DMS 273 (cell line): ENCODE data around the gene GK.
A peak's percentile ranks its signal among the peaks of the same experiment; 100 is the strongest.
"Not testable (repeated sequence)": the region's sequence is repeated elsewhere in the genome, so short reads cannot be mapped to it uniquely, and the experiment has no call there.

ENCODE experiments used
- DNase-seq: peaks from one replicate; lab custom pipeline; 2025; ENCODE audit not compliant: unreplicated experiment; lab: John Stamatoyannopoulos, UW

GK gene

DNA sequence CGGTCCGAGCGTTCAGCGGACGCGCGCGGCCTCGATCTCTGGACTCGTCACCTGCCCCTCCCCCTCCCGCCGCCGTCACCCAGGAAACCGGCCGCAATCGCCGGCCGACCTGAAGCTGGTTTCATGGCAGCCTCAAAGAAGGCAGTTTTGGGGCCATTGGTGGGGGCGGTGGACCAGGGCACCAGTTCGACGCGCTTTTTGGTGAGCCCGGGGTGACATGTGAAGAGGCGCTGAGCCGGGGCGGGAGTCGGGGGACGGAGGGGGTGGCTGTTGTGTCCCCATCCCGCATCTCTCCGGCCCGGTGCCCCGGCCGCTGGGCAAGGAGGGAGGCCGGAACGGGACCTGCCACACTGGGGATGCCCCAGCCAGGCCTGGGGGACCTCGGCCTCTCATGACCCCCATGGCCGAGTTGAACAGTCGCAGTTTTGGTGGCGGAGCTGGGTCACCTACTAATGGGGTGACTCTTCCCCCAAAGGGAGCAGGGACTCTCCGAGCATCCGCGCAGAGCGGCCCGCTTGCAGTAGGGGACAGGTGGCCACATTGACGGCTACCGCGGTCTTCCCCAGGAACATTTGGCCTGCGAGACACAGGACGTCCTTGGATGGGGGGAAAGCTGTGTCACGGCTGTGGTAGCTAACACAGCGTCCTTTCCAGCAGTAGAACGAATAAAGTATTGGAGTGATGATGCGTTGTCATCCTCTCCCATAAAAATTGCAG is at the start of gene GK:
Gene GK (plus strand): TSS at position 9 of the 717 bp plus-strand sequence. CDS start 115 bp downstream, at position 124.
- peak; percentile 36 for DNase-seq

DNA sequence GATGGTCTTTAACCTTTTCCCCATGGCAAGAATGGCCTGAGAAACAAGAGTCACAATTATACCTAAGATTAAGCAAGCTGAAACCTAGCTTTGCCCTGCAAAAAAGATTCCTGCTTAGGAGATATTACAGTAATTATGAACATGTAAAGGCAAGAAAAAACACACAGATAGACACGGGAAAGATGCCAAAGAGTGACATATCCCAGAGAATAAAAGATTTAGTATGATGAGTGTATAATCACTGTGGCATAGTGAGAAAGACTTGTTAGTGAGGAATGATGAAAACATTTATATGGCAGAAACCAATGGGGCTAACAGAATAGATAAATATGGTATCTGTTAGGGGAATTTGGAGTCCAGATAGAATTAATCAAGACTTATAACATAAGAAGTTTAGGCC is 46.1 kb upstream of the GK start:
- DNase-seq: no peak

DNA sequence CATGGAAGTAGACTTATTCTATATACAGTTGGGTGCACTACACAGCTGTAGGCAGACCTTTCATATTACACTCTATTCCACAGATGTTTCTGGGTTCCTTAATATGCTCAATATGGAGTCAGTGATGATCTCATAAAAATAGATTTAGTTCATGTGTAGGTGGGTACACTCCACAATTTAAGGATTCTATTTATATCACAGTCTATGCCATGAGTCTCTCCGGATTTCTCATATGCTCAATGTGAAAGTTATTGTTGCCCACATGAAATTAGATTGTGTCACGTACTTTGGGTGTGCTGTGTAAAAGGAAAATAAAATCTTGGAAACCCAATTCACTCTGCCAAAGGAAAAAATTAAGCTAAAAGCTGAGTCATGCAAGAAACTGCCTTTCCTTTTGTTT is 43.2 kb upstream of the GK start:
- DNase-seq: no peak

DNA sequence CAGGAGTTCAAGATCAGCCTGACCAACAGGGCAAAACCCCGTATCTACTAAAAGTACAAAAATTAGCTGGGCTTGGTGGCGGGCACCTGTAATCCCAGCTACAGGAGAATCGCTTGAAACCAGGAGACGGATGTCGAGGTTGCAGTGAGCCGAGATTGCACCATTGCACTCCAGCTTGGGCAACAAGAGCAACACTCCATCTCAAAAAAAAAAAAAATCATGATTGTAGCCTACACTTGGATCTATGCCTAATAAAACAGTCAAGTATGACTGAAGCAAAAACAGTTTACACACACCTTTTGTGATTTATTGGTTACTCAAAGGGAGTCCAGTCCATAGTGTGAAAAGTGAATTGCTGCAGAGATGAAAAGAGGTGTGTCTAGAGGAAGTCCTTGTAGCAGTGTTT is 41.0 kb upstream of the GK start:
- no peak for DNase-seq

DNA sequence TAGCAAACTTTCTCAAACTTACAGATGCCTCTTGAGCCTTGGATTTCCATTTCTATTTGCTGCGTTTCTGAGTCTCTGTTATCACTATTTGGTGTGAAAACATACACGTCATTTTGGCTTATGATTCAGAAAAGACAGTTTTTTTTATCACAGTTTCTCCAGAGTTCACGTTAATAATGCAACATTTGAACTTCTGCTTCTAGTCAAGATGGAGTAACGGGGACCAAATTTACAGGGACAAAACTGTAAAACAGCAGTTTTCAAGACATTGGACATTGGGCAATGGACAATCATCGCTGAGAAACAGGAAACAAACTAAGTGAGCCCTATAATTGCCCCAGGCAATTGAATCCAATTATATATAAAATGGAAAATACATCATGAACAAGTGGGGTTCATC is 39.5 kb upstream of the GK start:
- DNase-seq: no peak

DNA sequence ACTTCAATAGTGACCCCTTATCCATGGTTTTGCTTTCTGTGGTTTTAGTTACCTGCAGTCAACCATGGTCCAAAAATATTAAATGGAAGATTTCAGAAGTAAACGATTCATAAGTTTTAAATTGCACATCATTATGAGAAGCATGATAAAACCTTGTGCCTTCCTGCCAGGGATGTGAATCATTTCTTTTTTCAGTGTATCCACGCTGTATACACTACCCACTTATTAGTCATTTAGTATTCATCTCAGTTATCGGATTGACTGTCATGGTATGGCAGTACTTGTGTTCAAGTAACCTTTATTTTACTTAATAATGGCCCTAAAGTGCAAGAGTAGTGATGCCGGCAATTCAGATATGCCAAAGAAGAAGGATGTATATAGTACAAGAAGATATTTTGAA is 38.0 kb upstream of the GK start:
- no peak for DNase-seq

DNA sequence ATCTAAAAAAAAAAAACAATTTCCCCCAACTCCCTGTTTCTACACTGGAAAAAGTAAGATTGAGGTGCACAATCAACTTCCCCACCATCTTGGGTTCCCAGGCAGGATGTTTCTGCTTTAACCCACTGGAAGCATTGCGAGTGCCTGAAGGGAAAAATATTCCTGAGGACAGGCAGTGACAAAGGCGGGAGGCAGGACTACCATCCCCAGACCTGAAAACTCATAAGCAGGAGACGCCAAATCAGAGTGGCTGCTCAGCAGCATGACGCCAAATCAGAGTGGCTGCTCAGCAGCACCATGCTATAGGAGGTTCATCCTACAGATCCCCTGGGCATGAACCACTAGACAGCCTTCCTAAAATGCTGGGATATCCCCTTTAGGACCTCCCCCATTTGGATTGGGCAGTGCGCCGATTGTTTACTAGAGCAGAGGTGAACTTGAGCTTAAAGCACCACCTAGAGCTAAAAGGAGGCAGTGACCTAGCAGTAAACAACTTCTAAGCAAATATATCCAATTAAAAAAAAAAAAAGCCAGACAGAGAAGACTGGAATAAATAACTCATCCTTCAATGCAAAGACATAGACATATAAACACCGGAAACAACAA is 35.0 kb upstream of the GK start:
- DNase-seq: peak; percentile 32

DNA sequence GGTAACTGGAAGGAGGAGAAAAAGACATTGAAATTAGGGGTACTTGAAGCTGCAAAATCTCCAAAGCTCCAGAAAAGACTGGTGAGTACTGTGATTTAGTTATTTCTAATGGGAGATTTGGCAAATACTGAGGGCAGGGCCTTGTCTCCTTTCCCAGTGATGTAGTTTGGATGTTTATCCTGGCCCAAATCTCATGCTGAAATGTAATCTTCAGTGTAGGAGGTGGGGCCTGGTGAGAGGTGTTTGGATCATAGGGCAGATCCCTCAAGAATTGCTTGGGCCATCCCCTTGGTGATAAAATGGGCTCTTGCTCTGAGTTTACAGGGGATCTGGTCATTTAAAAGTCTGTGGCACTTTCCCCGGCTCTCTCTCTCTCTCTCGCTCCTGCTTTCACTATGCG is 33.1 kb upstream of the GK start:
- DNase-seq: no peak

DNA sequence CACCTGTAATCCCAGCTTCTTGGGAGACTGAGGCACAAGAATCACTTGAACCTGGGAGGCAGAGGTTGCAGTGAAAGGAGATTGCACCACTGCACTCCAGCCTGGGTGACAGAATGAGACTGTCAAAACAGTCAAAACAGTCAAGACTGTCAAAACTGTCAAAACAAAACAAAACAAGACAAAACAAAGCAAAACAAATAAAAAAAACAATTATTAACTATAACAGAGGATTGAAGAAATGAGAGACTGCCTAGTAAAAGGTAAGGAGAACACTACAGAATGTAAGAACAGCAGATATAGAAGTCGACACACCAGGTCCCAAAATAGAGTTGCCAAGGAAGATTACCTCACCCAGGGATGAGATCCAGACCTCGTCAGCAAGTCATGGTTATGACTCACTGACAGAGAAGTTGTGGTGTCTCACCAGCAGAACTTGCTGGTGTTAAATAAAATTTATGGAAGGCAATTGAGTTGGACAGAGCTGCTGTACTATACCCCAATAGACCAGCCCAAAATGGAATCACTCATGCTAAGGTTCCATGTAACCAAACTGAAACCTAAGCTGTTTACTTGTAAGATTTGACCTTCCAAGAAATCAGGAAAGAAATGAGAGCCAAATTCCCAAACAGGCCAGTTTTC is 32.1 kb upstream of the GK start:
- DNase-seq: no peak

DNA sequence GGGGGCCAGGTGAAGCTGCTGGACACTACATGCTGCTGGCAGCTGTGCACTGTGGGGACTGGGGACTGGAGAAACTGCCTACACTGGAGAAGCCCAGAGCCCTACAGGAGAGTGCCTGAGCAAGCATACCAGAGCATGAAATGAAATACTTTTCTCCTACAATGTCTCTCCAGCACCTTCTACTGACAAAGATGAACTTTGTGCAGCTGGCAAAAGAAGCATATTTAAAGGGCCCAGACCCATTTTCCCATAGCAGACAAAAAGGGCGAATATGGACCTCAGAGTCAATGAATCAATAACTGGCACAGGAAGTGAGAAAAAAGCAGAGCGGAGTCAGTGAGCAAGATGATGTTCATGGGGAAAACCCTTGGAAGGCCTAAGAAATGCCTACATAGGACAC is 30.9 kb upstream of the GK start:
- no peak for DNase-seq

DNA sequence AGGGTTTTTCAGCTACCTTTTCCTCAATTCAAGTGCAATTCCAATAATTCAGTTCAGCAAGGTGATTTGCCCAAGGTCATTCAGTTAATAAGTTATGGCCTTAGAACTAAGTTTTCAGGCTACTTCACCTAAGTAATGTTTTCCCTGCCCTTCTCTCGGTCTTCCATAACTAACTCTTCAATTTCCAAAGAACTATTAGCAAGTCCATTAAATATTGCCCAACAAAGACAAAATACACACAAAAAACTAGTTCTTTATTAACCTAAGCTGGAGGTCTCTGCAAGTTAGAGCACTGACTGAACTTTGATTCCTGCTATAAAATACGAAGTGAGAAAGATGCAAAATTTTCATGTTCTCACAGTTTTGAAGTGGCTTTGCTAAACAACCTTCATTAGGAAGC is 26.8 kb upstream of the GK start:
- no peak for DNase-seq

DNA sequence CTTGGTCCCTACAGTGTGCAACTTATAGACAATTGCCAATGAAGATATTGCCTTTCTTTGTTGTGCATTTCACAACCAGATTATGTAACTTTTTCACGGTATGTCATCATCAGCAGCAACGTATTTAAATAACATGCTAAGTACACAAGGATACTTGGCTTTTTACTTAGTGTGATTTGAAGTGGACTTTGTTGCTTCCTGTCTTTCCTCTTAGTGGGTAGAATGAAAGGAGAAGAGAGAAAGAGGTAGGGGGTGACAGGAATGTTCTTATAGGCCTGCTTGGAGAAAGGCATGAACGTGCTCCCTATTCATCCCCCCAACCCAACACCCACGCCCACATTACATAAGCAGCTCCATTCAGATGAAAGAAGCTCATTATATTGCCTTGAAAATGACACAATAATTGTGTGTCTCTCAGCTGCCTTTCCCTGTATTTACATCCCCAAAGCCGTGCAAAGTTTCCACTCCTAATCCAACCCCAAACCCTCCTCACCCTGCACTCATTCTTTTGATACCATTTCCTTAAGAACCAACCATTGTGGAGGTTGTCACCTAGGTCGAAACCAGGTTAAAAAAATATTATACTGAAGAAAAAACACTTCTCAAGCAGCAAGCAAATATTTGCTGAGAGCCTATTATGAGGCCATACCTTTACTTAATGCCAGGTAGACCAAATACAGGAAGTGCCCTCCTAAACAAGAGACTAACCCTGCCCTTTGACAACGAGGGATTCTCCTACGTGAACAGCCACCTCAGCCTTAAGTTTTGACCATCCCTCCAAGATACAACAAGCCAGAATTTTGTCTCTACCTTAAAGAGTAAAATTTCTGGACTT is 25.2 kb upstream of the GK start:
- no peak for DNase-seq

DNA sequence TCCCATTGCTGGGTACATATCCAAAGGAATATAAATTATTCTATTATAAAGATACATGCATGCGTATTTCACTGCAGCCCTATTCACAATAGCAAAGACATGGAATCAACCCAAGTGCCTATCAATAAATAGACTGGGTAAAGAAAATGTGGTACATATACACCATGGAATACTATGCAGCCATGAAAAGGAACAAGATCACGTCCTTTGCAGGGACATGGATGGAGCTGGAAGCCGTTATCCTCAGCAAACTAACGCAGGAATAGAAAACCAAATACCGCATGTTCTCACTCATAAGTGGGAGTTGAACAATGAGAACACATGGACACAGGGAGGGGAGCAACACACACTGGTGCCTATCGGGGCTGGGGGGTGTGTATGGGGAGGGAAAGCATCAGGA is 19.2 kb upstream of the GK start:
- DNase-seq: not testable (repeated sequence)

DNA sequence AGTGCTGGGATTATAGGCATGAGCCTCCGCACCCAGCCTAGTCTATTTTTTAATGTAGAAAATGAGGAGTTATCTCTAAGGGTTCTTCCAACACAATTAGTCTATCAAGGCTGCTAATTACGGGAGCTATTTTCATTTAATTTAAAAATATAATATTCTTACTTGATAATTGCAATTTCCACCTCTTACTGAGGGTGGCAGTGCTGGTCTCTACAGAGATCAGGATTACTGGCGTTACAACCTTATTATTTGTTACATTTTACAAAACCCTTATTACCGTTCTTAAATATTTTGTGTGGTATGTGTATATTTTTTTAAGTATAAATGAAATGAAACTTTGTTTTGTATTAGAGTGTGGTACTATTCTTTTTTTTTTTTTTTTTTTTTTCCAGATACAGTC is 17.6 kb upstream of the GK start:
- DNase-seq: peak; percentile 29

DNA sequence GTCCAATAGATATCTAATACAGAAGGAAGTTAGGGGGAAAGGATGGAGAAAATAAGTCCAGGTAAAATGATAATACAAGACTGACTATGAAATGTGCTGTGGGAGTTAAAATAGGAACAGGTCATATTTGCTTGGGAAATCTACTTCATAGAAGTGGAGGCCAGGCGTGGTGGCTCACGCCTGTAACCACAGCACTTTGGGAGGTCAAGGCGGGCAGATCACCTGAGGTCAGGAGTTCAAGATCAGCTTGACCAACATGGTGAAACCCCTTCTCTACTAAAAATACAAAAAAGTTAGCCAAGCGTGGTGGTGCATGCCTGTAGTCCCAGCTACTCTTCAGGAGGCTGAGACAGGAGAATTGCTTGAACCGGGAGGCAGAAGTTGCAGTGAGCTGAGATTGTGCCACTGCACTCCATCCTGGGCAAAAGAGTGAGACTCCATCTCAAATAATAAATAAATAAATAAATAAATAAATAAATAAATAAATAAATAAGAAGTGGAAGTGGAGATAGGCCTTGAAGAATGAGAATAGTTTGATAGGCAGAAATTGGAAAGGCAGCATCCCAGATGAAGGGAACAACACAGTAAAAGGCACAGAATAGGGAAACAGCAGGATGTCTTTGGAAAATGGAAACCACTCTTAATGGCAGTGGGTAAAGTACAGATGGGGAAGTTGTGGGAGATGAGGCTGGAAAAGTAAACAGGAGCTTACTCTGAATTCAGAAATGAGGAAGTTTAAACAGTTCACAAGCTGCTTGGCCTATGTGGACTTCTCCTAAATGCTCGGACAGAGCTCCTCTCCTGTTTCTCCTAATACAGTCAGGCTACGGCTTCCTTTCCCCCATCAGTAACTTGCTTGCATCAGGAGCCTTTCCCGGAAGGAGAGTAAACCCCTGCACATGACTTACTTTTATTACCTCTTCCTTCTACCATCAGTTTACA is 15.1 kb upstream of the GK start:
- DNase-seq: no peak

DNA sequence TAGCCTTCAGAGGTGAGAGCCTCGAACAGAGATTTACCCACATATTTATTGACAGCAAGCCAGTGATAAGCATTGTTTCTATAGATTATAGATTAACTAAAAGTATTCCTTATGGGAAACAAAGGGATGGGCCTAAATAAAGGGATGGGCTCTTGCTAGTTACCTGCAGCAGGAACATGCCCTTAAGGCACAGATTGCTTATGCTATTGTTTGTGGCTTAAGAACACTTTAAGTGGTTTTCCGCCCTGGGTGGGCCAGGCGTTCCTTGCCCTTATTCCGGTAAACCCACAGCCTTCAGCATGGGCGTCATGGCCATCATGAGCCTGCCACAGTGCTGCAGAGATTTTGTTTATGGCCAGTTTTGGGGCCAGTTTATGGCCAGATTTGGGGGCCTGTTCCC is 13.5 kb upstream of the GK start:
- not testable (repeated sequence) for DNase-seq

DNA sequence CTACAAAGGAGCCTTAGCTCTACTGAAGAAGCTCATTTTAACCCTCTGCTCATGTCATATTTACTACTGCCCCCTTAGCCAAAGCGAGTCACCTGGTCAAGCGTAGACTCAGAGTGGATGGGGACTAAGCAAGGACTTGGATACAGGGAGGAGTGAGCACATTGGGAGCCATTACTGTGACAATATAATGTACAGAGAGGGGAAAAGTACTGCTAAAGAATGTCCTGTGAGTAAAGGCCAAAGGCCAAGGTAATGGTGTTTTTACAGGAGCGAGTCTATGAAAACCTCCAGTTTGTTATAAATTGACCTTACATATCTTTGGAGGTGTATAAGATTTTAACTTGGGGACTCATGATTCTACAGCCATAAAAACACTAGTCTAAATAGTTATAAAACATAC is 10.6 kb upstream of the GK start:
- no peak for DNase-seq

DNA sequence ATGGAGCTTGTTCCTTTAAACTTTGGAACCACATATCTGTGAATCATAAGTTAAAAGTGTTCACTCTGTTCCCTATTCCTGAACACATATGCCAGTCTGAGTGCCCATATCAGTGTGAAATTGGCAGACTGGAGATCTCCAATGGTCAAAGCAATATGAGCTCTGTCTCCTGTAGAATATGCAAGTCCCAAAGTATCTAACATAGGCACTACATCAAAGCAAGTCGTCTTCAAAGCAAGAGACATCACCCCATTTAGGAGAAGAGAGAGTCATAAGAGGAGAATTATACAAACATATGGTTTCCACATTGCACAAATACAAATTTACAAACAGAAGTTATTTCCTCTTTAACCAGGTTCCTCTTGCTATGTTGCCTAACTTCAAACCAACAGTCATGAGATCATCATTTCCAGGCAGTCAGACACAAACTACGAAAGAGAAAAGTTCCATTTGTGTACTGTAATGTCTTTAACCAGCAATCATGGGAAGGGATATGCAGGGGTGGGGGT is 9.9 kb upstream of the GK start:
- DNase-seq: no peak

DNA sequence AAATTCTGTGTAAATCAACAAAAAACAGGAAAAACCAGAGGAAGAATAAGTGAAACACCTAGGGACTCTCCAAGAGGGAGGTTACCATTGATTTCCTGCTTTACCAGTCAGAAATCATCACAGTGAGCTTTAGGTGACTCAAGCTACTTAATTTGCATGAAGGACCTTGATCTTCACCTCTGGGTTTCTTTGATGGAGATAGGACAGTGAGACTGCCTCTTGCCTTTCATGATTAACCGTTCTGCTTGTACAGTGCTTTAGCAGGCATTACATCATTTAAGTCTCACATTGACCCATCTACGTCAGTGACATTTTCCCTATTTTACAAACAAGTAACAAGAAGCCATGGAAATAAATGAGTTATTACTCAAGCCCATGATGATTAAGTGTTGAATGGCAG is 3.4 kb upstream of the GK start:
- no peak for DNase-seq
